Activated CD8-positive, alpha-beta T cell treated with anti-CD3 and anti-CD28 coated beads for 36 hours (primary cell): Measurements from ENCODE around the gene GALNT2. TPM values are rescaled to one million over a fixed set of nuclear protein-coding genes. Genes with fewer than 3 reads are reported as not detected.

Source experiments
- ATAC-seq: fragments of 200-7000 bp; cut with Tn5 transposase; one replicate; pipeline ENCODE4 v1.10.0; 2021; ENCODE audit warnings: mild to moderate bottlenecking, moderate library complexity
- CTCF ChIA-PET: fragments of 350-600 bp; sonication (Branson Sonifier 250); formaldehyde crosslinking; loops from one replicate; lab custom pipeline; 2021; ENCODE audit warnings: antibody characterized with exemption; lab: Charles Lee
- POLR2A ChIA-PET: fragments of 350-600 bp; sonication (Branson Sonifier 250); formaldehyde crosslinking; loops from one replicate; lab custom pipeline; 2021; ENCODE audit warnings: antibody characterized with exemption; lab: Charles Lee
- DNase-seq: peaks from one replicate; pipeline ENCODE4 v3.0.0-alpha.2; 2020
- H3K27ac Mint-ChIP-seq: one replicate; pipeline ENCODE4 v1.8.0; 2021; ENCODE audit warnings: mild to moderate bottlenecking, mixed read lengths
- H3K27me3 Mint-ChIP-seq: one replicate; pipeline ENCODE4 v1.8.0; 2021; ENCODE audit warnings: mixed read lengths
- H3K36me3 Mint-ChIP-seq: one replicate; pipeline ENCODE4 v1.8.0; 2021; ENCODE audit warnings: low read depth, mixed read lengths
- H3K4me1 Mint-ChIP-seq: one replicate; pipeline ENCODE4 v1.8.0; 2021; ENCODE audit warnings: low read depth, mixed read lengths
- H3K4me3 Mint-ChIP-seq: one replicate; pipeline ENCODE4 v1.8.0; 2021; ENCODE audit warnings: mild to moderate bottlenecking, moderate library complexity, mixed read lengths
- H3K9me3 Mint-ChIP-seq: one replicate; pipeline ENCODE4 v1.8.0; 2021; ENCODE audit warnings: mixed read lengths
- intact Hi-C: fragments of 100-400 bp; cut with micrococcal nuclease; formaldehyde crosslinking; loops from one replicate; pipeline ENCODE4 v1.10.0; 2022
- total RNA-seq, 2 experiments: library from RNA; stranded (reverse); gene quantifications; one replicate each; pipeline ENCODE4 v1.2.3, GENCODE V29; 2021
- TF ChIP-seq, protein P1 (sequence below): fragments of 200-600 bp; IDR thresholded peaks from one replicate; pipeline ENCODE4 v1.8.0; 2022; ENCODE audit warnings: antibody characterized with exemption, mild to moderate bottlenecking

GALNT2 gene
- total RNA-seq, 2 experiments from 2014 or later, result 40.1 to 42.3 TPM

DNA sequence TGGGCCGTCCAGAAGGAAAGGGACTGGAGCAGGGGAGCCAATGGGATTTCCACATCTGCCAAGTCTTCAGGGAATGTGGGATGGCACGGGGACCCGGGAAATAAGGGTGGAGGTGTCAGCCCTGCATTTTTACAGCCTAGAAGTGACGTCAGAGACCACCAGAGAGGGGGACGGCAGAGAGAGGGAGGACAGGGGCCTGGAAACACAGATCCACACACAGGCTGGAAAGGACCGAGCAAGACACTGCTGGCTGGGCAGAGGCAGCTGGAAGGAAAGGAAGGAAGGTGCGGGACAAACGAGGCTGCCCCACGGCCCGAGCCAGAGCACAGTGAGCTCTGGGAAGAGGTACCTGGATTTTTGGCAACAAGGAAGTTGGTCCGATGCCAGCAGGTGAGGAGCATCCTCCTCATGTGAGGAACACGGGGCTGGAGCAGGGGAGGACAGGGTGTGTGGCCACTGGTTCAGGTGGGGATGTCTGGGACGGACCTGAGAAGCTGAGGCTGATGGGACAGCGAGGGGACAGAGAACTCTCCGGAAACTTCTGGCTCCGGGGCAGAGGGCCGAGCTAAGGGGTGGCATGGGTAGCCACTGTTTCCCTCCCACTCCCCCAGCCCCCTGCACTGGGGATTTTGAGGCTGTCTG lies 220.8 kb downstream of the GALNT2 start:
- ChIA-PET POLR2A (interaction anchor here (0.7 kb wide), 1 partner anchor 15 kb away, joined by 3 read pairs; no protein-coding TSS in a partner anchor), CTCF (no interaction called here)
- H3K4me3 Mint-ChIP-seq, result no peak overlapping the region
- no peak overlapping the region for H3K27ac Mint-ChIP-seq
- intact Hi-C loops, result no loop called here
- H3K27me3 Mint-ChIP-seq, result peaks cover 6% of the 10 kb centered on the region
- H3K4me1 Mint-ChIP-seq, result peaks cover 11% of the 10 kb centered on the region
- ATAC-seq (no peak), DNase-seq (no peak)
- H3K9me3 Mint-ChIP-seq, result no peaks in the 10 kb centered on the region
- TF ChIP-seq, protein P1, sequence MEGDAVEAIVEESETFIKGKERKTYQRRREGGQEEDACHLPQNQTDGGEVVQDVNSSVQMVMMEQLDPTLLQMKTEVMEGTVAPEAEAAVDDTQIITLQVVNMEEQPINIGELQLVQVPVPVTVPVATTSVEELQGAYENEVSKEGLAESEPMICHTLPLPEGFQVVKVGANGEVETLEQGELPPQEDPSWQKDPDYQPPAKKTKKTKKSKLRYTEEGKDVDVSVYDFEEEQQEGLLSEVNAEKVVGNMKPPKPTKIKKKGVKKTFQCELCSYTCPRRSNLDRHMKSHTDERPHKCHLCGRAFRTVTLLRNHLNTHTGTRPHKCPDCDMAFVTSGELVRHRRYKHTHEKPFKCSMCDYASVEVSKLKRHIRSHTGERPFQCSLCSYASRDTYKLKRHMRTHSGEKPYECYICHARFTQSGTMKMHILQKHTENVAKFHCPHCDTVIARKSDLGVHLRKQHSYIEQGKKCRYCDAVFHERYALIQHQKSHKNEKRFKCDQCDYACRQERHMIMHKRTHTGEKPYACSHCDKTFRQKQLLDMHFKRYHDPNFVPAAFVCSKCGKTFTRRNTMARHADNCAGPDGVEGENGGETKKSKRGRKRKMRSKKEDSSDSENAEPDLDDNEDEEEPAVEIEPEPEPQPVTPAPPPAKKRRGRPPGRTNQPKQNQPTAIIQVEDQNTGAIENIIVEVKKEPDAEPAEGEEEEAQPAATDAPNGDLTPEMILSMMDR, result no peak
- H3K36me3 Mint-ChIP-seq, result peaks cover 3% of the 10 kb centered on the region

DNA sequence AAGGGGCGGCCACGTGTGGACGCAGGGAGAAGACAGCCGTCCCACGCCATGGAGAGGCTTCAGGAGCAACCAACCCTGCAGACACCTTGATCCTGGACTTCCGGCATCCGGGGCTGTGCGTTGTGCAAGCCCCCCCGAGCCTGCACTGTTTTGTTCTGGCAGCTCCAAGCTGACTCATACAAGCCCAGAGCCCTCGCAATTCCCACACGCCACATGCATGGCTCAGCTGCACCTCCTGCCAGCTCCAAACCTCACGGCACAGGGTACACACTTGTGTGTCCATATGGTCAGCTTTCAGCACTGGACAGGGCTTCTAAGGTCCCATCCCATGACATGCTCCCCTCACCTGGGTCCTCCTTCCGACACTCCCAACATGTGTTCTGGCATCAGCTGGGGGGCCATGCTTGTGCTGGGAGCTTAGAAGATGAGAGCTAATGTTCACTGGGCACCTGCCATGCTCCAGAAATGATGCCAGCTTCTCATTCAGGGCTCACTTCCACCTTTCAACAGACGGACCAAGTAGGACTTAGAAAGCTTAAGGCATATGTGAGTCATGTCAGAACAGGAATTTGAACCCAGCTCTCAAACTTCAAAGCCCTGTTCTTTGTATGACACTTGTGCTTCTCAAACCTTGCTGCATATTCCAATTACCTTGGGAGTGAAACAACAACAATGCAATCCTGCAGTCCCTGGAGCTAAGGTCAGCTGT lies 221.8 kb downstream of the GALNT2 start:
- POLR2A ChIA-PET, result interaction anchor here (0.6 to 0.9 kb wide), 3 partner anchors 9 to 59 kb away, joined by 3 to 7 read pairs (median 3); no protein-coding TSS in a partner anchor
- no peak for DNase-seq
- H3K4me1 Mint-ChIP-seq, result peaks cover 11% of the 10 kb centered on the region
- H3K27me3 Mint-ChIP-seq, result peaks cover 6% of the 10 kb centered on the region
- CTCF ChIA-PET, result interaction anchor here (0.8 kb wide), 1 partner anchor 122 kb away, joined by 4 read pairs; no protein-coding TSS in a partner anchor
- peaks cover 3% of the 10 kb centered on the region for H3K36me3 Mint-ChIP-seq
- TF ChIP-seq, protein P1, result no peak
- no peaks in the 10 kb centered on the region for H3K9me3 Mint-ChIP-seq
- H3K27ac Mint-ChIP-seq, result no peak overlapping the region
- peak; percentile 12 for ATAC-seq
- no peak overlapping the region for H3K4me3 Mint-ChIP-seq
- intact Hi-C loops, result no loop called here

DNA sequence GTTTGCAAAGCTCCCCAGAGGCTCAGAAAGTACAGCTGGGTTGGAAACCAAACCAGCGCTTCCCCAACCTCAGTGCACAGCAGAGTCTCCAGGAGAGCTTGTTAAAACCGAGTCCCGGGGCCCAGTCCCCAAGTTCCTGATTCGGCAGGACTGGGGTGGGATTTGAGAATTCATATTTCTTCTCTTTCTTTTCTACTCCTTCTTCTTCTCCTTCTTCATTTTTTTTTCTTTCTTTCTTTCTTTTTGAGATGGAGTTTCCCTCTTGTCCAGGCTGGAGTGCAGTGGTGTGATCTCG lies 222.3 kb downstream of the GALNT2 start:
- H3K27ac Mint-ChIP-seq, result no peak overlapping the region
- intact Hi-C loops, result no loop called here

DNA sequence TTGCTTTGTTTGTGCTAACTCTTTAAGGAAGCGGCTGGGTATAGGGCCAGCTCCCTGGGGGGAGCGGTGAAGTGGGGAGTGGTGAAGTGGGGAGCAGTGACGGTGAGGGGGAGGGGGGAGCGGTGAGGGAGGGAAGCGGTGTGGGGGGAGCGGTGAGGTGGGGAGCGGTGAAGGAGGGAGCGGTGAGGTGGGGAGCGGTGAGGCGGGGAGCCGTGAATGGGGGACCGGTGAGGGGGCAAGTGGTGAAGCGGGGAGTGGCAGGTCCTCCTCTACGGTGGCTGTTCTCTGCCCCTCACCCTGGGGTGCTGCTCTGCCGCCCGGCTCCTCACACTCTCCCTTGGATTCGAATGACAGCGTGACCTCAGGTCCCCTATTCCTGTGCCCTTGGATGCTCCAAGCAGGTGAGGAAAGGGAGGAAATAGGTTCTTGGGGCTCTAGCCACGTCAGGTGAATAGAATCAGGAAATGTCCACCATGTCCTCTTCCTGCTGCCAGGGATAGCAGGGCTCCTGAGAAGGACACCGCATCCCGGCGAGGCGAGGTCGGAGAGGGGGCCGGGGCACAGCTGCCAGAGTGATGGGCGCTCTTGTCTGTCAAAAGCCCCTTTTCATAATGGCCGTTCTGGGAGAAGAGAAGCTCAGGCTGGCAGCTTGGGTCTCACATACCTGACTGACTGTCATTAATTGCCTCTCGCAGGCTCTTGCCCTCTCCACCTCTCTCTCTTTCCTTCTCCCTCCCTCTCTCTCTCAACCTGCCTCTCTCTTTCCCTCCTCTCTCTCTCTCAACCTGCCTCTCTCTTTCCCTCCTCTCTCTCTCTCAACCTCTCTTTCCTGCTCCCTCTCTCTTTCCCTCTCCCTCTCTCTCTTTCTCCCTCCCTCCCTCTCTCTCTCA lies 224.9 kb downstream of the GALNT2 start:
- Mint-ChIP-seq H3K36me3 (no peaks in the 10 kb centered on the region), H3K27me3 (peaks cover 6% of the 10 kb centered on the region), H3K9me3 (no peaks in the 10 kb centered on the region), H3K27ac (no peak overlapping the region), H3K4me1 (peaks cover 5% of the 10 kb centered on the region), H3K4me3 (no peak overlapping the region)
- DNase-seq (no peak), ATAC-seq (no peak)
- CTCF ChIA-PET, result no interaction called here
- TF ChIP-seq, protein P1, result no peak
- intact Hi-C loops, result no loop called here
- POLR2A ChIA-PET, result no interaction called here

More for the DNA sequence above, 222.3 kb downstream of the GALNT2 start:
- Mint-ChIP-seq H3K4me1 (peaks cover 8% of the 10 kb centered on the region), H3K27me3 (peaks cover 6% of the 10 kb centered on the region), H3K36me3 (peaks cover 3% of the 10 kb centered on the region), H3K9me3 (no peaks in the 10 kb centered on the region), H3K4me3 (no peak overlapping the region)
- TF ChIP-seq, protein P1, result no peak
- ChIA-PET POLR2A (interaction anchor here (0.6 to 0.9 kb wide), 2 partner anchors 10 to 59 kb away, joined by 3 to 7 read pairs; no protein-coding TSS in a partner anchor), CTCF (interaction anchor here (0.8 kb wide), 1 partner anchor 122 kb away, joined by 4 read pairs; no protein-coding TSS in a partner anchor)
- DNase-seq, result no peak
- no peak for ATAC-seq
